Keratinocyte (primary cell): Measurements from ENCODE around the gene INHBC.

Experiments used
- EZH2 ChIP-seq: IDR thresholded peaks from one replicate; pipeline ENCODE4 v1.6.1; 2012; ENCODE audit warnings: inconsistent platforms, mild to moderate bottlenecking, low read length, moderate library complexity
- TF ChIP-seq, protein P1 (sequence below), 3 experiments: IDR thresholded peaks in 1 of 3; conservative IDR thresholded peaks in 1 of 3; optimal IDR thresholded peaks in 1 of 3; 2 replicates in 2 of 3; 3 replicates in 1 of 3; pipeline versions ENCODE3 to v1.5.1; 2011; ENCODE audit warnings: low read length in 3 of 3, mild to moderate bottlenecking in 3 of 3, moderate library complexity in 2 of 3, control low read depth in 1 of 3, inconsistent platforms in 1 of 3; ENCODE audit not compliant: insufficient read depth in 2 of 3; ENCODE audit errors: extremely low read depth in 1 of 3

- TF ChIP-seq, protein P1, sequence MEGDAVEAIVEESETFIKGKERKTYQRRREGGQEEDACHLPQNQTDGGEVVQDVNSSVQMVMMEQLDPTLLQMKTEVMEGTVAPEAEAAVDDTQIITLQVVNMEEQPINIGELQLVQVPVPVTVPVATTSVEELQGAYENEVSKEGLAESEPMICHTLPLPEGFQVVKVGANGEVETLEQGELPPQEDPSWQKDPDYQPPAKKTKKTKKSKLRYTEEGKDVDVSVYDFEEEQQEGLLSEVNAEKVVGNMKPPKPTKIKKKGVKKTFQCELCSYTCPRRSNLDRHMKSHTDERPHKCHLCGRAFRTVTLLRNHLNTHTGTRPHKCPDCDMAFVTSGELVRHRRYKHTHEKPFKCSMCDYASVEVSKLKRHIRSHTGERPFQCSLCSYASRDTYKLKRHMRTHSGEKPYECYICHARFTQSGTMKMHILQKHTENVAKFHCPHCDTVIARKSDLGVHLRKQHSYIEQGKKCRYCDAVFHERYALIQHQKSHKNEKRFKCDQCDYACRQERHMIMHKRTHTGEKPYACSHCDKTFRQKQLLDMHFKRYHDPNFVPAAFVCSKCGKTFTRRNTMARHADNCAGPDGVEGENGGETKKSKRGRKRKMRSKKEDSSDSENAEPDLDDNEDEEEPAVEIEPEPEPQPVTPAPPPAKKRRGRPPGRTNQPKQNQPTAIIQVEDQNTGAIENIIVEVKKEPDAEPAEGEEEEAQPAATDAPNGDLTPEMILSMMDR (optimal IDR thresholded peaks at IDR 0.05 in 1 of 3, IDR thresholded peaks at IDR 0.05 in 1 of 3, conservative IDR thresholded peaks at IDR 0.05 in 1 of 3; ENCODE audit: extremely low read depth in 1 of 3, insufficient read depth in 2 of 3, low read length in 3 of 3) = no peak
- no peak for TF ChIP-seq EZH2
Measured at GRCh38 chr12:57471661-57472060, 37.1 kb downstream of the INHBC start.
